ENCODE results near the gene GSK3A. TPM values are rescaled to one million over a fixed set of nuclear protein-coding genes. Genes with fewer than 3 reads are reported as not detected.

GSK3A gene
- total RNA-seq, 1 donor from 2014 or later: 49.1 TPM

- no peak for TF ChIP-seq CTCF (conservative IDR thresholded peaks at IDR 0.05)
- Mint-ChIP-seq H3K9me3 (no peaks in the 10 kb centered on the region), H3K4me3 (no peak overlapping the region), H3K4me1 (ENCODE audit: unreplicated experiment) (peaks cover 14% of the 10 kb centered on the region), H3K27me3 (no peaks in the 10 kb centered on the region), H3K36me3 (peaks cover 17% of the 10 kb centered on the region), H3K27ac (no peak overlapping the region)
- DNase-seq (ENCODE audit: extremely low spot score, unreplicated experiment): no peak
These were observed 15.5 kb downstream of the GSK3A start for GRCh38 chr19:42226886-42227285.

- H3K4me3 Mint-ChIP-seq: no peak overlapping the region
- H3K27me3 Mint-ChIP-seq: no peaks in the 10 kb centered on the region
- no peak for DNase-seq (ENCODE audit: extremely low spot score, unreplicated experiment)
- no peak for TF ChIP-seq CTCF (conservative IDR thresholded peaks at IDR 0.05)
- H3K27ac Mint-ChIP-seq: no peak overlapping the region
- peaks cover 17% of the 10 kb centered on the region for H3K4me1 Mint-ChIP-seq (ENCODE audit: unreplicated experiment)
- H3K9me3 Mint-ChIP-seq: no peaks in the 10 kb centered on the region
- H3K36me3 Mint-ChIP-seq: peaks cover 17% of the 10 kb centered on the region
These were observed 16.6 kb downstream of the GSK3A start for GRCh38 chr19:42225718-42226292.

- Mint-ChIP-seq H3K4me1 (ENCODE audit: unreplicated experiment) (peaks cover 22% of the 10 kb centered on the region), H3K27ac (no peak overlapping the region), H3K4me3 (no peak overlapping the region), H3K27me3 (no peaks in the 10 kb centered on the region), H3K9me3 (no peaks in the 10 kb centered on the region), H3K36me3 (peaks cover 19% of the 10 kb centered on the region)
- no peak for DNase-seq (ENCODE audit: extremely low spot score, unreplicated experiment)
- no peak for TF ChIP-seq CTCF (conservative IDR thresholded peaks at IDR 0.05)
These were observed 17.3 kb downstream of the GSK3A start for GRCh38 chr19:42224940-42225717.

- Mint-ChIP-seq H3K9me3 (no peaks in the 10 kb centered on the region), H3K27ac (peak overlapping the region; percentile 99), H3K36me3 (peaks cover 8% of the 10 kb centered on the region), H3K4me3 (peak overlapping the region; percentile 100), H3K27me3 (no peaks in the 10 kb centered on the region), H3K4me1 (ENCODE audit: unreplicated experiment) (peaks cover 40% of the 10 kb centered on the region)
- no peak for TF ChIP-seq CTCF (conservative IDR thresholded peaks at IDR 0.05)
- DNase-seq (ENCODE audit: extremely low spot score, unreplicated experiment): no peak
These were observed 21.7 kb downstream of the GSK3A start for GRCh38 chr19:42220751-42221097.

- peak; percentile 22 for TF ChIP-seq CTCF (conservative IDR thresholded peaks at IDR 0.05)
- no peaks in the 10 kb centered on the region for H3K27me3 Mint-ChIP-seq
- peaks cover 8% of the 10 kb centered on the region for H3K36me3 Mint-ChIP-seq
- peaks cover 44% of the 10 kb centered on the region for H3K4me1 Mint-ChIP-seq (ENCODE audit: unreplicated experiment)
- H3K4me3 Mint-ChIP-seq: peak within 1 kb of the TSS; percentile 100
- peak; percentile 99 for DNase-seq (ENCODE audit: extremely low spot score, unreplicated experiment)
- no peaks in the 10 kb centered on the region for H3K9me3 Mint-ChIP-seq
- peak within 1 kb of the TSS; percentile 99 for H3K27ac Mint-ChIP-seq
These were observed 22.3 kb downstream of the GSK3A start, which contains the start of gene ZNF526 for GRCh38 chr19:42219812-42220750. Gene ZNF526, plus strand, starts transcription at chr19:42220312. Its CDS starts 4,092 bp downstream, at chr19:42224404.

Data from type B pancreatic cell (in vitro differentiated cells).